SU-DHL-6 (cell line): Measurements from ENCODE around the gene ZNF804A.

Experiments
- H2AFZ ChIP-seq: fragments of 200-600 bp; sonication (generic); 2 replicates; pipeline ENCODE4 v1.6.1; 2014; ENCODE audit warnings: low read depth, mild to moderate bottlenecking, moderate library complexity, mixed read lengths, antibody characterized with exemption, low read length; ENCODE audit not compliant: severe bottlenecking
- H3F3A ChIP-seq: fragments of 200-600 bp; shearing (Covaris generic); 2 replicates; pipeline ENCODE4 v1.6.0; 2016; ENCODE audit warnings: antibody characterized with exemption, mild to moderate bottlenecking; ENCODE audit not compliant: insufficient read depth
- H3K27ac ChIP-seq: fragments of 200-600 bp; sonication (generic); 2 replicates; pipeline ENCODE4 v1.5.1; 2016; ENCODE audit warnings: low read depth, mild to moderate bottlenecking, low read length, moderate library complexity, mixed read lengths
- H3K27me3 ChIP-seq: fragments of 200-600 bp; sonication (generic), shearing (Covaris generic); 2 replicates; pipeline ENCODE4 v1.6.0; 2014; ENCODE audit warnings: mild to moderate bottlenecking, low read length
- H3K36me3 ChIP-seq: fragments of 200-600 bp; sonication (generic); 2 replicates; pipeline ENCODE4 v1.6.1; 2014; ENCODE audit warnings: mild to moderate bottlenecking, low read length, mixed read lengths
- H3K4me2 ChIP-seq: fragments of 300-600, 200-600 bp; shearing (Covaris generic), sonication (generic); 2 replicates; pipeline ENCODE4 v1.6.0; 2014; ENCODE audit warnings: low read length, low read depth, mild to moderate bottlenecking; ENCODE audit not compliant: poor library complexity, severe bottlenecking
- H3K4me3 ChIP-seq: fragments of 200-600 bp; sonication (generic); 2 replicates; pipeline ENCODE4 v1.5.1; 2014; ENCODE audit warnings: antibody characterized with exemption, low read length, mild to moderate bottlenecking, mixed read lengths; ENCODE audit not compliant: insufficient read depth, poor library complexity, severe bottlenecking
- H3K79me2 ChIP-seq: fragments of 200-600 bp; sonication (generic); 2 replicates; pipeline ENCODE4 v1.6.1; 2014; ENCODE audit warnings: mild to moderate bottlenecking, low read length, moderate library complexity; ENCODE audit not compliant: insufficient read depth
- H3K9ac ChIP-seq: fragments of 200-600 bp; sonication (generic); 2 replicates; pipeline ENCODE4 v1.7.0; 2014; ENCODE audit warnings: mild to moderate bottlenecking, low read length
- H3K9me2 ChIP-seq: fragments of 200-600 bp; sonication (generic); replicated peaks from 2 replicates; pipeline ENCODE4 v1.6.1; 2014; ENCODE audit warnings: low read length; ENCODE audit not compliant: insufficient read depth
- H3K9me3 ChIP-seq: fragments of 200-600 bp; sonication (generic); 2 replicates; pipeline ENCODE4 v1.6.1; 2014; ENCODE audit warnings: low read length, mixed read lengths; ENCODE audit not compliant: insufficient read depth
- H4K20me1 ChIP-seq: fragments of 200-600 bp; sonication (generic); 2 replicates; pipeline ENCODE4 v1.6.1; 2014; ENCODE audit warnings: low read depth, mild to moderate bottlenecking, antibody characterized with exemption, low read length, moderate library complexity, mixed read lengths
- CTCF ChIP-seq: fragments of 200-600 bp; sonication (generic); IDR thresholded peaks from one replicate; pipeline ENCODE4 v1.5.1; 2017; ENCODE audit warnings: antibody characterized with exemption, mild to moderate bottlenecking, low read length, moderate library complexity; ENCODE audit not compliant: insufficient read depth, poor library complexity, severe bottlenecking
- EZH2phosphoT487 ChIP-seq: fragments of 200-600 bp; sonication (generic), shearing (Covaris generic); conservative IDR thresholded peaks from 2 replicates; pipeline ENCODE4 v1.6.1; 2018; ENCODE audit warnings: mild to moderate bottlenecking, antibody characterized with exemption, low read length, moderate library complexity, mixed read lengths

The ZNF804A gene

GRCh38 chr2:184849516-184849915 lies 251.2 kb downstream of the ZNF804A start:
- H3F3A ChIP-seq: peaks cover 4% of the 10 kb centered on the region; the same call in 1 of the 2 replicates
- peaks cover 82% of the 10 kb centered on the region for H3K79me2 ChIP-seq
- H3K9me2 ChIP-seq: no peaks in the 10 kb centered on the region
- H2AFZ ChIP-seq: no peak overlapping the region
- H3K27ac ChIP-seq: no peak overlapping the region
- no peak for TF ChIP-seq CTCF
- no peak for TF ChIP-seq EZH2phosphoT487
- H3K36me3 ChIP-seq: peaks cover 4% of the 10 kb centered on the region; the same call in 1 of the 2 replicates
- H3K4me3 ChIP-seq: no peak overlapping the region
- H3K9ac ChIP-seq: no peak overlapping the region
- 0 out of 2 replicates have a peak, but pooled peaks cover 6% of the 10 kb centered on the region for H4K20me1 ChIP-seq
- H3K9me3 ChIP-seq: no peaks in the 10 kb centered on the region
- no peaks in the 10 kb centered on the region for H3K27me3 ChIP-seq
- H3K4me2 ChIP-seq: no peak overlapping the region

GRCh38 chr2:184851576-184851975 lies 253.2 kb downstream of the ZNF804A start:
- Histone ChIP-seq H3K9ac (no peak overlapping the region), H3K4me3 (no peak overlapping the region)

DNA sequence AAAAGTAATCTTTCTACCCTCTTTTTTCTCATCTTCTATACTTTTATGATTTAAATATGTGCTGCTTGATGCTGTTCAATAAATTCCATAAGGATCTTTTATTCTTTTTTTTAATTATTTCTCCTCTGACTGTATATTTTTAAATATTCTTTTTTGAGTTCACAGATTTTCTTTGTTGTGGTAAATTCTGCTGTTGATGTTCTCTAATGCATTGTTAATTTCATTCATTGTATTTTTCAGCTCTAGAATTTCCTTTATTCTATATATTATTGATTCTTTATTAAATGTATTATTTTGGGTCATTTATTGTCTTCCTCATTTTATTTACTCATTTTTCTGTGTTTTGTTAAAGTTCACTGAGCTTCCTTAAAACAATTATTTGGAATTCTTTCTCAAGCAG lies 260.9 kb downstream of the ZNF804A start:
- no peak overlapping the region for H3K27ac ChIP-seq
- peaks cover 95% of the 10 kb centered on the region for H3K79me2 ChIP-seq
- no peak overlapping the region for H3K9ac ChIP-seq
- H3K36me3 ChIP-seq: peaks cover 17% of the 10 kb centered on the region
- no peaks in the 10 kb centered on the region for H4K20me1 ChIP-seq
- peaks cover under 1% of the 10 kb centered on the region; the same call in 1 of the 2 replicates for H3F3A ChIP-seq
- no peak overlapping the region for H3K4me3 ChIP-seq
- H3K4me2 ChIP-seq: no peak overlapping the region
- no peaks in the 10 kb centered on the region for H3K9me2 ChIP-seq
- no peaks in the 10 kb centered on the region for H3K27me3 ChIP-seq
- TF ChIP-seq CTCF (no peak), EZH2phosphoT487 (no peak)
- H3K9me3 ChIP-seq: peaks cover 4% of the 10 kb centered on the region; the same call in 1 of the 2 replicates
- no peak overlapping the region for H2AFZ ChIP-seq

More at GRCh38 chr2:184851576-184851975, 253.2 kb downstream of the ZNF804A start:
- Histone ChIP-seq H2AFZ (no peak overlapping the region), H3K36me3 (peaks cover 8% of the 10 kb centered on the region; the same call in 1 of the 2 replicates), H3K79me2 (peaks cover 84% of the 10 kb centered on the region), H3F3A (peaks cover 4% of the 10 kb centered on the region; the same call in 1 of the 2 replicates), H3K9me2 (no peaks in the 10 kb centered on the region), H3K27ac (no peak overlapping the region), H3K27me3 (no peaks in the 10 kb centered on the region), H3K9me3 (no peaks in the 10 kb centered on the region), H3K4me2 (no peak overlapping the region), H4K20me1 (0 out of 2 replicates have a peak, but pooled peaks cover 6% of the 10 kb centered on the region)
- TF ChIP-seq CTCF: no peak
- no peak for TF ChIP-seq EZH2phosphoT487
